Measurements from ENCODE around the gene SIDT1.
"Not testable (repeated sequence)": the region's sequence is repeated elsewhere in the genome, so short reads cannot be mapped to it uniquely, and the experiment has no call there.

The SIDT1 gene

GRCh38 chr3:113634782-113635474 is 102.6 kb downstream of the SIDT1 start:
- no peak for DNase-seq (ENCODE audit: low read depth)

GRCh38 chr3:113636034-113636433 is 103.7 kb downstream of the SIDT1 start:
- not testable (repeated sequence) for DNase-seq (ENCODE audit: low read depth)

GRCh38 chr3:113637756-113638155 is 105.4 kb downstream of the SIDT1 start:
- DNase-seq (ENCODE audit: low read depth): no peak

- no peak for DNase-seq (ENCODE audit: low read depth)
Measured at GRCh38 chr3:113638910-113639309, 106.6 kb downstream of the SIDT1 start.

- no peak for DNase-seq (ENCODE audit: low read depth)
Measured at GRCh38 chr3:113643583-113643982, 111.2 kb downstream of the SIDT1 start.

GRCh38 chr3:113648524-113648923 is 116.2 kb downstream of the SIDT1 start:
- DNase-seq (ENCODE audit: low read depth): no peak

GRCh38 chr3:113649174-113649845 is 117.0 kb downstream of the SIDT1 start:
- no peak for DNase-seq (ENCODE audit: low read depth)

- DNase-seq (ENCODE audit: low read depth): no peak
Measured at GRCh38 chr3:113654310-113654709, 122.0 kb downstream of the SIDT1 start.

- DNase-seq (ENCODE audit: low read depth): no peak
Measured at GRCh38 chr3:113654851-113655250, 122.5 kb downstream of the SIDT1 start.

- no peak for DNase-seq (ENCODE audit: low read depth)
Measured at GRCh38 chr3:113658107-113658506, 125.8 kb downstream of the SIDT1 start.

- no peak for DNase-seq (ENCODE audit: low read depth)
Measured at GRCh38 chr3:113659101-113659541, 126.8 kb downstream of the SIDT1 start.

GRCh38 chr3:113659996-113660395 is 127.6 kb downstream of the SIDT1 start:
- DNase-seq (ENCODE audit: low read depth): no peak

GRCh38 chr3:113660458-113660857 is 128.1 kb downstream of the SIDT1 start:
- DNase-seq (ENCODE audit: low read depth): no peak

- DNase-seq (ENCODE audit: low read depth): no peak
Measured at GRCh38 chr3:113660896-113661295, 128.5 kb downstream of the SIDT1 start.

GRCh38 chr3:113662824-113663223 is 130.5 kb downstream of the SIDT1 start:
- no peak for DNase-seq (ENCODE audit: low read depth)

GRCh38 chr3:113663324-113663750 is 131.0 kb downstream of the SIDT1 start:
- no peak for DNase-seq (ENCODE audit: low read depth)

- DNase-seq (ENCODE audit: low read depth): no peak
Measured at GRCh38 chr3:113663761-113664160, 131.4 kb downstream of the SIDT1 start.

- DNase-seq (ENCODE audit: low read depth): no peak
Measured at GRCh38 chr3:113664523-113665094, 132.3 kb downstream of the SIDT1 start.

- DNase-seq (ENCODE audit: low read depth): no peak
Measured at GRCh38 chr3:113668015-113668414, 135.7 kb downstream of the SIDT1 start.

GRCh38 chr3:113673593-113673992 is 141.2 kb downstream of the SIDT1 start:
- no peak for DNase-seq (ENCODE audit: low read depth)

GRCh38 chr3:113676261-113676660 is 143.9 kb downstream of the SIDT1 start:
- DNase-seq (ENCODE audit: low read depth): no peak

GRCh38 chr3:113677737-113678136 is 145.4 kb downstream of the SIDT1 start:
- no peak for DNase-seq (ENCODE audit: low read depth)

- no peak for DNase-seq (ENCODE audit: low read depth)
Measured at GRCh38 chr3:113678773-113679172, 146.4 kb downstream of the SIDT1 start.
